ENCODE results near the gene ARGFX.
"Not testable (repeated sequence)": the region's sequence is repeated elsewhere in the genome, so short reads cannot be mapped to it uniquely, and the experiment has no call there.

The ARGFX gene

GRCh38 chr3:121567649-121568048, at the start of gene ARGFX:
Gene ARGFX (plus strand): TSS chr3:121567949. CDS start chr3:121570714, 2,765 bp downstream.
- DNase-seq, result no peak

GRCh38 chr3:121517953-121518655, 49.6 kb upstream of the ARGFX start:
- no peak for DNase-seq

GRCh38 chr3:121520510-121520909, 47.2 kb upstream of the ARGFX start:
- DNase-seq, result no peak

GRCh38 chr3:121529308-121529707, 38.4 kb upstream of the ARGFX start:
- DNase-seq, result peak in 1 of 2 donors; percentile 3

- DNase-seq, result no peak
Measured at GRCh38 chr3:121531269-121531668, 36.5 kb upstream of the ARGFX start.

GRCh38 chr3:121542924-121543323, 24.8 kb upstream of the ARGFX start:
- DNase-seq, result no peak

GRCh38 chr3:121545049-121545573, 22.6 kb upstream of the ARGFX start:
- DNase-seq, result no peak

- peak; percentile 90 for DNase-seq
Measured at GRCh38 chr3:121545574-121546455, 21.9 kb upstream of the ARGFX start, which contains the start of gene POLQ. Gene POLQ (minus strand): TSS chr3:121545988. CDS start chr3:121545877, 111 bp downstream.

GRCh38 chr3:121552379-121552778, 15.4 kb upstream of the ARGFX start:
- DNase-seq, result no peak

- DNase-seq, result no peak
Measured at GRCh38 chr3:121552797-121553196, 15.0 kb upstream of the ARGFX start.

- no peak for DNase-seq
Measured at GRCh38 chr3:121557426-121557934, 10.3 kb upstream of the ARGFX start.

- DNase-seq, result no peak
Measured at GRCh38 chr3:121562148-121562547, 5.6 kb upstream of the ARGFX start.

GRCh38 chr3:121566773-121567172, 976 bp upstream of the ARGFX start:
- DNase-seq, result no peak

- DNase-seq, result no peak
Measured at GRCh38 chr3:121574449-121574848, 6.7 kb downstream of the ARGFX start.

GRCh38 chr3:121581691-121582090, 13.9 kb downstream of the ARGFX start:
- no peak for DNase-seq

- no peak for DNase-seq
Measured at GRCh38 chr3:121584418-121584817, 16.7 kb downstream of the ARGFX start.

- DNase-seq, result no peak
Measured at GRCh38 chr3:121592856-121593702, 25.3 kb downstream of the ARGFX start, which contains the start of gene FBXO40. Gene FBXO40 (plus strand): TSS chr3:121593379. CDS start chr3:121620576, 27,197 bp downstream.

GRCh38 chr3:121593806-121594205, 26.1 kb downstream of the ARGFX start:
- DNase-seq, result not testable (repeated sequence)

- no peak for DNase-seq
Measured at GRCh38 chr3:121594850-121595249, 27.1 kb downstream of the ARGFX start.

- DNase-seq, result no peak
Measured at GRCh38 chr3:121595765-121596406, 28.1 kb downstream of the ARGFX start.

GRCh38 chr3:121598564-121598963, 30.8 kb downstream of the ARGFX start:
- DNase-seq, result no peak

- DNase-seq, result not testable (repeated sequence)
Measured at GRCh38 chr3:121599900-121600299, 32.2 kb downstream of the ARGFX start.

Data from CD4-positive, alpha-beta T cell treated with Interleukin-1 beta for 1 hour (primary cell).